Upper lobe of left lung (tissue), 4 donors: ENCODE measurements around the gene RBM19.

ENCODE experiments used
- CTCF ChIP-seq, 6 experiments: fragments of 450-650 bp in 4 of 6; fragments of 200-600 bp in 2 of 6; sonication (generic) in 2 of 6; IDR thresholded peaks; one replicate each; pipeline ENCODE4 v1.5.1; 2016 to 2019; ENCODE audit warnings: antibody characterized with exemption in 6 of 6
- EP300 ChIP-seq, 4 donors: sonication (generic); formaldehyde crosslinking; IDR thresholded peaks; one replicate each; pipeline ENCODE4 v1.5.1; 2017; ENCODE audit warnings: antibody characterized with exemption in 4 of 4, control low read depth in 2 of 4
- POLR2A ChIP-seq, 4 donors: fragments of 450-650 bp; IDR thresholded peaks; one replicate each; pipeline ENCODE4 v1.5.1; 2016 to 2017; ENCODE audit warnings: antibody characterized with exemption in 4 of 4, mild to moderate bottlenecking in 2 of 4
- POLR2AphosphoS5 ChIP-seq, 2 donors: sonication (generic); formaldehyde crosslinking; IDR thresholded peaks; one replicate each; pipeline ENCODE4 v1.5.1; 2017; ENCODE audit warnings: antibody characterized with exemption in 2 of 2

- TF ChIP-seq POLR2A (IDR thresholded peaks at IDR 0.05) (no peak), CTCF (IDR thresholded peaks at IDR 0.05) (no peak), EP300 (IDR thresholded peaks at IDR 0.05) (no peak), POLR2AphosphoS5 (IDR thresholded peaks at IDR 0.05) (no peak)
Measured at GRCh38 chr12:113854385-113855142, 111.6 kb downstream of the RBM19 start.
